Ishikawa (cell line): ENCODE results near the gene CDH13.

Experiments used
- CEBPB ChIP-seq: IDR thresholded peaks from 2 replicates; pipeline ENCODE4 v1.6.1; 2012
- CREB1 ChIP-seq: IDR thresholded peaks from 2 replicates; pipeline ENCODE4 v1.6.1; 2012; ENCODE audit warnings: low read depth
- EGR1 ChIP-seq: IDR thresholded peaks from 2 replicates; pipeline ENCODE4 v1.6.1; 2012
- EP300 ChIP-seq: IDR thresholded peaks from 2 replicates; pipeline ENCODE4 v1.6.1; 2012; ENCODE audit warnings: borderline replicate concordance
- MAX ChIP-seq: IDR thresholded peaks from 2 replicates; pipeline ENCODE4 v1.6.1; 2012
- NFIC ChIP-seq: IDR thresholded peaks from 2 replicates; pipeline ENCODE4 v1.6.1; 2012
- RAD21 ChIP-seq: IDR thresholded peaks from 2 replicates; pipeline ENCODE4 v1.6.1; 2012; ENCODE audit warnings: low read depth
- REST ChIP-seq: IDR thresholded peaks from 2 replicates; pipeline ENCODE4 v1.6.1; 2012; ENCODE audit warnings: low read depth, mild to moderate bottlenecking
- TAF1 ChIP-seq: IDR thresholded peaks from 2 replicates; pipeline ENCODE4 v1.6.1; 2012; ENCODE audit warnings: low read depth, mild to moderate bottlenecking
- TEAD4 ChIP-seq: IDR thresholded peaks from 2 replicates; pipeline ENCODE4 v1.6.1; 2012
- USF1 ChIP-seq: IDR thresholded peaks from 2 replicates; pipeline ENCODE4 v1.6.1; 2012
- YY1 ChIP-seq: IDR thresholded peaks from 2 replicates; pipeline ENCODE4 v1.6.1; 2012; ENCODE audit warnings: low read depth

- TF ChIP-seq REST (no peak), MAX (no peak), RAD21 (no peak), YY1 (no peak), NFIC (no peak), EP300 (no peak), CREB1 (no peak), TEAD4 (no peak), USF1 (no peak), TAF1 (no peak), EGR1 (no peak), CEBPB (no peak)
Measured at GRCh38 chr16:83054283-83054682, 427.5 kb downstream of the CDH13 start.
